HG02884 (cell line): ENCODE results near the gene ACP7.
"Not testable (repeated sequence)": the region's sequence is repeated elsewhere in the genome, so short reads cannot be mapped to it uniquely, and the experiment has no call there.

Experiments used
- ATAC-seq: cut with Tn5 transposase; IDR thresholded peaks from one replicate; pipeline ENCODE4 v1.9.1; 2021; ENCODE audit warnings: mild to moderate bottlenecking, moderate library complexity; ENCODE audit not compliant: unreplicated experiment

ACP7 gene

DNA sequence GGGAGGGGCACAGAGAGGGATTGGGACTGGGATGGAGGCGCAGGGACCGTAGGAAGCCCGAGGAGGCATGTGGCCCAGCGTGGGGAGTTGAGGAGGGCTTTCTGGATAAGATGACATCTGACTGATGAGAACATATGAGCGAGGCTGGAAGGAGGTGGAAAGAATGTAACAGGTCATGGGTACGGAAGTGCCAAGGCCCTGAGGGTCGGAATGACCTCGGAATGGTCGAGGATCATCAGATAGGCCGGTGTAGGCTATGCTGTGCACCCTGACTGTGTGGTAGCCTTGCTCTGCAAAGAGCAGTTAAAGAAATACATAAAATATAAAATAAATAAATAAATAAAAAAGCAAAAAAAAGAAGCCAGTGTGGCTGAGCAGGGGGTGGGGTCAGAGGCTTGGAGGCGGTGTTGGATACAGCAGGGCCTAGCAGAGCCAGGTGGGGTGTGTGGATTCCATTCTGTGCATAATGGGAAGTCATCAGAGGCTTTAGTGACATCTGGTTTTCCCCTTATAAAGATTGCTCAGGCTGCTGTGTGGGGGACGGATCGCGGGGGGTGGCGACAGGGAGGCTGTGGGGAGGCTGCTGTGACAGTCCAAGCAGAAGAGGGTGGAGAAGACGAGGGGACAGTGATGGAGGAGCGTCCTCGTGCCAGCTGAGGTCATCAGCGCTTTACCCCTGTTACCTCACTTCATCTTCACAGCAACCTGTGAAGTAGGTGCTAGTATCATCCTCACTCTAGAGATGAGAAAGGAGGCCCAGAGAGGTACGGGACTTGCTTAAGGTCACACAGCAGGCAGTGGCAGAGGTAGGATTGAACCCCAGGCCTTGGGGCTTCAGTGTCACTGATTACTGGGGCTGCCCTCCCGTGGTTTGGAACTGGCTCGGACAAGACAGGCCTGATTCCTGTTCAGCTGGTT lies 46.4 kb downstream of the ACP7 start:
- no peak for ATAC-seq

DNA sequence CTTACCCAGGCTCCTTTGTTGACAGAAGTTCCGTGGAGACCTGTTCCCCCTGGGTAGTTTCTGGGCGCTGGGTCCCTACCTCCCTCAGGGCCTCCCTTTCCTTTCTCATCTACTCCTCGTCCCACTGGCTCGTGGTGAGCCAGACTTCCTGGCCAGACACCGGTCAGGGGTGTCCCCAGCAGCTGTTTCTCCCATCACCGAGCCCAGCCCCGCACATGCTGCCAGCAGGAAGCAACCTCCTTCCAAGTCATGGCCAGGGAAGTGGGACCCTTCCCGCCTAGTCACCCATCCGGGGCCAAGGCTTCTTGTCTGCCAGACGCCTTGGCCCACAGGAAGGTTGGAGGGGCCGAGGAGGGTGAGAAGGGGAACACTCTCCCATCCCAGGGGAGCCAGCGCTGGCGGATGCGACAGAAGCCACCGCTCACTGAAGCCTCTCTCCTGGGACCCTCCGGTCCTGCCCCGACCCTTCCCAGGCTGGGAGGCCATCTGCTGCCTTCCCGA lies 47.1 kb downstream of the ACP7 start:
- no peak for ATAC-seq

GRCh38 chr19:39132344-39132969 lies 48.3 kb downstream of the ACP7 start:
- ATAC-seq = no peak

GRCh38 chr19:39133431-39134270 lies 49.5 kb downstream of the ACP7 start:
- no peak for ATAC-seq

DNA sequence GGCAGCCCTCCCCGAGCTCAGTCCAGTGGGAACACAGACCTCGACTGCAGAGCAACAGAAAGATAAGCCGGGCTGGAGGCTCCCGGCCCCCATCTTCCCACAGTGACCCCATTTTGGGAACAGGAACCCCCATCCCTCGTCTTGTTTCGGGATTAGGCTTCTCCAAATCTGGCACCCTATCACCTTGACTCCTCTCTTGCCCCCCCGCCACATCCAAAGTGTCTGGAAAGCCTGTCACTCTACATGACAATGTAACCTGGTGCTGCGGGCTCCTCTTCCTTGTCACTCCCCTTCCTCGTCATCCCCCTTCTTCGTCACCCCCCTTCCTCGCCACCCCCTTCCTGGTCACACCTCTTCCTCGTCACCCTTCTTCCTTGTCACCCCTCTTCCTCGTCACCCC lies 51.5 kb downstream of the ACP7 start:
- no peak for ATAC-seq

- no peak for ATAC-seq
Observed at GRCh38 chr19:39136225-39136940, 52.2 kb downstream of the ACP7 start.

DNA sequence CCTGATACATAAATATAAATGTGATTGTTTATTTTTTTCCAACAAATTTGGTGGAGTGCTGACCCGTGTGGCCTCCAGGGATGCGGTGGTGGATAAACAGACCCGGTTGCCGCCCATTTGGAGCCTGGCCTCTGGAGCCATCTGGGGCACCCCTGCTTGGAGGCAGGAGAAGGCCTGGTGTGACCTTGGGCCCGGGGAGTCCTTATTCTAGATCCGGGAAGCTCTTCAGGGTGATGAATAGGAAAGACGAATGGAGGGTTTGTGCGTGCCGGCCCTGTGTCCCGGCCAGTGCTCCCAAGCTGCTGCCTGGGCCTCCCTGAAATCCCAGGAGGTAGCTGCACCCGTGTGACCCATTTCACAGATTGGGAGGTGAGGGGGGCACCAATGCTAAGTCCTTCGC lies 53.0 kb downstream of the ACP7 start:
- no peak for ATAC-seq

DNA sequence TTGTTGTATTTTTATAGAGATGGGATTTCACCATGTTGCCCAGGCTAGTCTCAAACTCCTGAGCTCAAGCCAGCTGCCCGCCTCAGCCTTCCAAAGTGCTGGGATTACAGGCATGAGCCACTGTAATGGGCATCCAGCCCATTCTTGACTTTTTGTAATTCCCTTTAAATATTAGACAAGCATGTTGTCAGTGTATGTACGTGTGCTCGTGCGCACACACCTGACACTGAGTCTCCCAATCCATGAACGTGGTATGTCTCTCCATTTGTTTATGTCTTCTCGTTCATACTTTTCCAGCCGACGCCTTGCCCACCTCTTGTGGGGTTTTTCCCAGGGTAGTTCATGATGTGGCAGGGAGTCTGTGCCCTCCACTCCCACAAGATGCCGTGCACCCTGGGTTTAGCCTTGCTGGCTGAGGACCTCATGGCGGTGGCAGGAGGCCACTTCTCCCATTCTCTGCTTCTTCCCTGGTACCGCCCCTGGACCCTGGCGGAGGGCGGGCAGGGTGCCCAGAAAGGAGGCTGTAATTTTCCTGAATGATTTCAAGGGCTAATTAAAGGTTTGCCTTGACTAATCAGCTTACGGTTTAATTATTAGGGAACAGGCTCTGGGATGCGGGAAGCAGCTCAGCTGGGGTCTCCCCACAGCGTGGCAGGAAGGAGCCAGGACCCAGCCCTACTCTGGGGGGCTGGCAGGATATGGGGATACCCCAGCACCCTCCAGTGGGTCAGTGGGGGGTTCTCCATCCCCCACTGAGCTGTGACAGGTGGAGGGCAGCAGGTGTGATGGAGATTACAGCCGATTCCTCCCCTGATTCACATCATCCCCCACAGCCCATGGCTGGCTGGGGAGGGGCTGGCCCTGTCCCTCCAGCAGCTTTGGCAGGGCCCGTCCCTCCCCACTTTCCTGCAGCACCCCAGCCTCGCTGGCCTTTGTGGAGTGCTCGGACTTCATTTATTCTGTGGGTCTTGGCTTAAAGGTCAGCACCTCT lies 54.3 kb downstream of the ACP7 start:
- no peak for ATAC-seq

- no peak for ATAC-seq
Observed at GRCh38 chr19:39139305-39139874, 55.2 kb downstream of the ACP7 start.

- ATAC-seq = no peak
Observed at GRCh38 chr19:39139971-39140453, 55.8 kb downstream of the ACP7 start.

- ATAC-seq = no peak
Observed at GRCh38 chr19:39140594-39140993, 56.4 kb downstream of the ACP7 start.

GRCh38 chr19:39141929-39142328 lies 57.8 kb downstream of the ACP7 start:
- no peak for ATAC-seq

GRCh38 chr19:39142630-39143029 lies 58.5 kb downstream of the ACP7 start:
- ATAC-seq = no peak

GRCh38 chr19:39143757-39144289 lies 59.7 kb downstream of the ACP7 start:
- ATAC-seq = not testable (repeated sequence)

- no peak for ATAC-seq
Observed at GRCh38 chr19:39144290-39145071, 60.3 kb downstream of the ACP7 start.

DNA sequence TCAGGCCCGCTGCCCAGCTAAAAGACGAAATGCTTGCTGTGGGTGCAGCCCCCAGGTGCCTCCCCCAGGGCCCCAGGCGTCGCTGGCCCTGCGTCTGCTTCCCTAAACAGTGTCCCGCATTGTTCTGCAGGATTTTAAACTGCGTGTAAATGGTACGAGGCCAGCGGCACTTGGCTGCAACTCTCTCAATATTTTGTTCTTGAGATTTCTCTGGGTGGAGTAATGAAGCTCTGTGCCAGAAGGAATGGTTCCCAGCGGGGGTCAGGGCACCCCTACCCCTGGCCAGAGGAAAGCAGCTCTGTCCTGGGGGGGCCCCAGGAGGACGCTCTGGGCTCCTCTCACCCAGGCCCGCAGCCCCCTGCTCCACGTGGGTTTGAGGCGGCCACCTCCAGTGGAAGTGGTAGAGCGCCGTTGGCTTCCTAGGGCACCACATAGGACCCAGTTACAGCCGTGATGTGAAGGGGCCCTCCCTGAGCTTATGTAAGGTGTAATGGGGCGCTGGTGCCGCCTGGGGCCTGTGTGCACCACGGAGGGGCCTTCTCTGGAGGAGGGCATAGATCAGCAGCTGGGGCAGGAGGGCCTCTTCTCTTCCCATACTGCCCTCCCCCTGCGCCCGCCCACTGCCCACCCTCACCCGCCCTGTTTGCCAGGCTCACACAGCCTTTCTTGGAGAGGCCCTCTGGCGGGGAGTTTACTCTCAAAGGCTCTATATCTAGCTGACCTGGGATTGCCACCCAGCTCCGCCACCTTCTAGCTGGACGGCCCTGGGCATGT lies 61.2 kb downstream of the ACP7 start:
- ATAC-seq = no peak

GRCh38 chr19:39146091-39146490 lies 61.9 kb downstream of the ACP7 start:
- ATAC-seq = no peak
